GM18870 (cell line): ENCODE data around the gene SKIC2.
"Not testable (repeated sequence)": the region's sequence is repeated elsewhere in the genome, so short reads cannot be mapped to it uniquely, and the experiment has no call there.

Source experiments
- ATAC-seq: cut with Tn5 transposase; IDR thresholded peaks from one replicate; pipeline ENCODE4 v1.9.1; 2021; ENCODE audit warnings: moderate library complexity; ENCODE audit not compliant: unreplicated experiment

SKIC2 gene

DNA sequence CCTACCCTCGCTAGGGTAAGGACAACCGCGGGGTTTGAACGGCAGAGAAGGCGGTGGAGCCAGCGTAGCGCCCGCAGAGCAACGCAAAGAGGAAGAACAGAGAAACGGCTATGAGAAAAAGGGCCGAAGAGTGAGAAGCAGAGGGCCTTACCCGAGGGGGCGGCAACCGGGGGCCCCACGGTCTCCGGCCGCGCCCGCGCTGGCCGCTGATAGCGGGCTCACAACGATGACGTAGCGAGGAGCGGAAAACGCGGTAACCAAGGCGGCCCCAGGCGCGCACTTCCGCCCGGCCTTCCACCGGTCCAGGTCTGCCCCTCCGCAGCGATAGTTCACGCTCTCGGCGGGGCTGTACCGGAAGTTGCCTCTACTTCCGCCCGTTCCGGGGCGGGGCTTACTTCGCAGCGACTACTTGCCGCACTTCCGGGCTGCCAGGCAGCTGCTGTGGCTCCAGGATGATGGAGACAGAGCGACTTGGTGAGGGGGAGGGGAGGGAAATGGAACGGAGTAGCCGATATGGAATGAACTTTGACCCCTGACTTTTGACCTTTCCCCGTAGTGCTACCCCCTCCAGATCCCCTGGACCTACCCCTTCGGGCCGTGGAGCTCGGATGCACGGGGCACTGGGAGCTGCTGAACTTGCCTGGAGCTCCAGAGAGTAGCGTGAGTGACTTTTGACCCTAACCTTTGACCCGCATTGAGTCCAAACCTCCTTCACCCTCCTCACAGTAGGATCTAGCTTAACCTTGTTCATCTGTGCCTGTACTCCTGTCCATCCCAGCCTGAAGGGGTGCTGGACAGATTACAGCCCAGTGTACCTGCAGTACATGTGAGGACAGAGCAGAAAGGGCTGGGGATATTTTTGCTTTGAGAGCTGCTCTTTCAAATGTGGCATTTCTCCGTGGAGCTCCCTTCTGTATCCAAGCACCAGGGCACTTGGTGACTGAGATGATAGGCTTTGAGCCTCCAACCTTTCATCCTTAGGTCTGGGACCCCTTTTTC is at the start of gene SKIC2, which contains the start of gene NELFE:
Gene SKIC2, plus strand, starts transcription at position 435 of the 999 bp plus-strand sequence. Its CDS starts 18 bp downstream, at position 453.
Gene NELFE, minus strand, starts transcription at position 231 of the 999 bp plus-strand sequence. CDS start 525 bp downstream, outside the sequence.
- ATAC-seq: peak; percentile 79

DNA sequence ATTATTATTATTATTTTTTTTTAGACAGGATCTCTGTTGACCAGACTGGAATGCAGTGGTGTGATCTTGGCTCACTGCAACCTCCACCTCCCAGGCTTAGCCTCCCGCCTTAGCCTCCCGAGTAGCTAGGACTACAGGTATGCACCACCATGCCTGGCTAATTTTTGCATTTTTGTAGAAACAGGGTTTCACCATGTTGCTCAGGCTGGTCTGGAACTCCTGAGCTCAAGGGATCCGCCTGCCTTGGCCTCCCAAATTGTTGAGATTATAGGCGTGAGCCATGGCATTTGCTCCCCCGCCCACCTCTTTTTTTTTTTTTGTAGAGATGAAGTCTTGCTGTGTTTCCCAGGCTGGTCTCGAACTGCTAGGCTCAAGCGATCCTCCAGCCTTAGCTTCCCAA is 49.7 kb upstream of the SKIC2 start:
- ATAC-seq: not testable (repeated sequence)

DNA sequence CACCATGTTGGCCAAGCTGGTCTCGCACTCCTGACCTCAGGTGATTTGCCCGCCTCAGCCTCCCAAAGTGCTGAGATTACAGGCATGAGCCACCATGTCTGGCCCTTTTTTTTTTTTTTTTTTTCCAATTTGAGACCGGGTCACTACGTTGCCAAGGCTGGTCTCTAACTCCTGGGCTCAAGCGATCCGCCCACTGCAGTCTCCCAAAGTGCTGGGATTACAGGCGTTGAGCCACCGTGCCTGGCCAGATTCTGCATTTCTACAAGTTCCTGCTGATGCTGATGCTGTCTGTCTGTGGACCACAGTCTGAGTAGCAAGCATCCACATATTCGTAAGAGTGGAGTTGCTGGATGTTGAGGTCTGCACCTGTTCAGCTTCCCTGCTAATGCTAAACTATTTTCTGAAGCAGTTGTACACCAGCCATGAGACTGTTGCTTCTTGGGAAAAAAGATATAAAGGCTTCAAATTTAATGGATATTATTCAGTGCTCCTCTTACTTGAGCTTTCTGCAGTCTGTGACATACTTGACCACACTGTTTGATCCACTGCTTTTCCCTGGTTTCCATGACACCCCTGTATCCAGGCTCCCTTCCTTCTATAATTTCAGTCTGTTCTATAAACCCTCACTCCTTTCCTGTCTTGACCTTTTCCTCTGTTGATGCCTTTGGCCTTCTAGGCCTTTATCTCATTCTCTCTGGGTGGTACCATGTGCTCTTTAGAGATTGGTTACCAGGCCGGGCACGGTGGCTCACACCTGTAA is 47.0 kb upstream of the SKIC2 start:
- ATAC-seq: no peak

DNA sequence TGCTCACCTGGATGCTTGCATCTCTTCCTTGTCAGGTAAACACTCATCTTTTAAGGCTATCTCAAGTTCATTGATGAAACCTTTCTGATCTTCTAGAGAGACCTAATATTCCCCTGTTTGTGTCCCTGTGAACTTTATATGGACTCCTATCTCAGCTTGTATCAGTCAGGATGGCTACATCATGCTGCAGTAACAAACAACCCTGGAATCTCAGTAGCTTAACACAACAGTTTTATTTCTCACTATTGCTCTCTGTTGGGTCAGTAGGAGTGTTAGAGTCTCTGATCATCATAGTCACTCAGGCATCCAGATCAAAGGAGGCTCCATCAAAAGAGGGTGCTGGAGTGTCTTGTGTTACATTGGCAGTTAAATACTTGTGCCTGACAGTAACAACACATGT is 43.6 kb upstream of the SKIC2 start:
- ATAC-seq: no peak

DNA sequence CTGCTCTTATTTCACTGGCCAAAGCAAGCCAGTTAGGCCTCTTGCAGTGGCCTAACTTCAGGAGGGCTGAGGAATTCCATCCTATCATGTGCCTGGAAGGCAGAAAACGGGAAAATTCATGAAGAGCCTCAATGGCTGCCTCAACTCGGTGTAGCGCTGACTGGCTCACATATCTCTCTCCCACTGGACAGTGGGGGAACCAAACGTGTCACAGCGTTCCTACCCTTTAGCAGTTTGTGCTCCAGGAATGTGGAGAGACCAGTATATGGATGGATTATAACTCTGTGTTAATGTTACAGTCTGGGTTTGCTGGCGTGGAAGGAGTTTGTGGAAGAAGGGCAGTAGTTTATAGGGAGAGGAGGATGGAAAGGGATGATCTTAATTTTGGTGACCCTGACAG is 43.2 kb upstream of the SKIC2 start:
- no peak for ATAC-seq

DNA sequence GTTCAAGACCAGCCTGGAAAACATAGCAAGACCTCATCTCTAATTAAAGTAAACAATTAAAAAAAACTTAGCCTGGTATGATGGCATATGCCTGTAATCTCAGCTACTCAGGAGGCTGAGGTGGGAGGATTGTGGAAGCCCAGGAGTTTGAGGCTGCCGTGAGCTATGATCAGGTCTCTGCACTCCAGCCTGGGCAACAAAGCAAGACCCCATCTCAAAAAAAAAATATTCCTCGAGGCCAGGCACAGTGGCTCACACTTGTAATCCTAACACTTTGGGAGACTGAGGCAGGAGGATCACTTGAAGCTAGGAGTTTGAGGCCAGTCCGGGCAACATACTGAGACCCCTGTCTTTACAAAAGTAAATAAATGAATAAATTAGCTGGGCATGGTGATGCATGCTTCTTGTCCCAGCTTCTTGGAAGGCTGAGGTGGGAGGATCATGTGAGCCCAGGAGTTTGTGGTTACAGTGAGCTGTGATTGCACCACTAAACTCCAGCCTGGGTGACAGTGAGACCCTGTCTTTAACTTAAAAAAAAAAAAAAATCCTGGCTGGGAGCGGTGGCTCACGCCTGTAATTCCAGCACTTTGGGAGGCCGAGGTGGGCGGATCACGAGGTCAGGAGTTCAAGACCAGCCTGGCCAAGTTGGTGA is 40.8 kb upstream of the SKIC2 start:
- ATAC-seq: no peak

DNA sequence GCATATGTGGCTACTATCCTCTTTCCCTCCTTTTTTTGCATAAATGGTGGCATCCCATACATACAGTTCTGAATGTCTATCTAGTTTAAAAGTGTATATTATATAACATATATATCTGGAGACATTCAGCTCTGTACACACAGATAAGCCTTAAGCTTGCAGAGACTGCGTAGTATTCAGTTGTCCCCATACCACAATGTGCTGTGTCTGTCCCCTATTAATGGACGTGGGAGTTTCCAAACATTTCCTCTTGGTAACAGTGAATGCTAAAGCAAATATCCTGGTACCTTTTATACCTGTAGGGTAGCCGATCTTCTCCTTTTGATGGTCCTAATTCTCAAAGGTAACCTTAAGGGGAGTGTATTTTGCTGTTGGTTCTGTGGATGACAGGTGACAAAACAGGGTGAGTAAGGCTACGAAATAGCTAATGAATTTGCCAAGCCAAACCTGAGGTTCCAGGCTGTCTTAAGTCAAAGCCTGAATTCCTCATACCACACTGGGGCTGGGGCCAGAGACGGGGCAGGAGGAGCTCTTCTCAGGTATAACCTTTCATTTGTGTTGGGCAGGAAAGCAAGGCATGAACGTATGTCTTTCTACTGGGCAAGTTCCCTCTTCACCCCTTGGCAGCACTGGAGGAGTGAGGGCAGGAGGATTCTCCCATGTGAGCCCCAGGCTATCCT is 39.2 kb upstream of the SKIC2 start:
- no peak for ATAC-seq

DNA sequence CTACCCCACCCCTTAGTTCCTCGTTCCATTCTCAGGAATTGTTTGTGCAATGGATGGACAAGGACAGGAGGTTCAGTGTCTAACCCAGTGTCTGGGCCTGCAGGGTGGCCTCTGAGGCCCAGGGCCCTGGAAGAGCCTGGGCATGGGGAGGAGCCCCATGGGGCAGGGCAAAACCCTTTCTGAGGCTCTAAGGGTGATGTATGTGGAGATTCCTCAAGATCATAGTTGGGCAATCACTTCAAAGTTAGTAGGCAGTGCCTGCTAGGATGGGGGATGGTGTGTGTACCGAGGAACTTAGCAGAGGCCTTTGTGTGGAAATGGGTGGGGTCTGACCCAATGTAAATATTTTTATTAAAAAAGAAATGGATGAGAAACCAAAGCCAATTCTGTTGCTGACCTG is 38.2 kb upstream of the SKIC2 start:
- no peak for ATAC-seq

DNA sequence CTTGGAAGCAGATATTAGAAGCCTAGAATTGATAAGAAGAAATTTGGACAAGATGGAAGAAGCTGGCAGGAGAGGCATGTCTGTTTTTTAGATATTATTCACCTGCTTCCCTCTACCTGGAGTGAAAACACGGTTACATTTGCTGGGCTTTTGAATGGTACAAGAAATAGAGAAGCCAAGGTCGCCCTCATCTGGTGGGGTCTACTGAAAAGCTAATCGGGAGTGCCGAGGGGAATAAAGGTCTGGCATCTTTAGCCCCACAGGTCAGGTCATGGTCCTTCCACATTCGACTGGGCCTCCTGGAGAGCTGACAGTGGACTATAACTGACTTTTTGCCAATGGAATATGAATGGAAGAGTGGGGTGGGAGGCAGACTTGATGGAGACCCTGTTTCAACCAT is 36.0 kb upstream of the SKIC2 start:
- ATAC-seq: no peak

DNA sequence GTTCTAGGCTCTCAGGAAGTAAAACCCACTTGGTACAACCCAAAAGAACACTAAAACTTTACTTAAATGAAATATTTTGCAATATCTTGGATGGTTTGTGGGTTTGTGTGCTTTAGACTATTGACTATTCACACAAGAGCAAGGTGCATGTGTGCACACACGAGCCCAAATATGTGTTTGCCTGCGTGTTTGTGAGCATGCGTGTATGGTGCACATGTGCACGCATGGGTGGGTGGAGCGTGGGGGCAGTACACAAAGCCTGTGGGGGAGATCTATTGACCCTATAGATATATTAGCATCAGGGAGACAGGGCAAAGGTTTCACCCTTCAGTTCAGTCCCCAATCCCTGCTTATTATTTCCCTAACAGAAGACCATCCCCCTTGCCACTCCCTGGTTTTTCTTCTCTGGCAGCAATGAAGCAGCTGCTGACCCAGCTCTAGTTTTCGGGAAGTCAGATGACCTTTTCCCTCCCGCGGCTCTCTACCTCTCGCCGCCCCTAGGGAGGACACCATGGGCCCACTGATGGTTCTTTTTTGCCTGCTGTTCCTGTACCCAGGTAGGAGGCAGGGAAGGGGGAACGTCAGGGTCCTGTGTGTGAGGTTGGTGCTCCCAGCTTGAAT is 31.6 kb upstream of the SKIC2 start, which contains the start of gene C2:
Gene C2, plus strand, starts transcription at position 476 of the 621 bp plus-strand sequence. Its CDS starts 36 bp downstream, at position 512.
- ATAC-seq: no peak

DNA sequence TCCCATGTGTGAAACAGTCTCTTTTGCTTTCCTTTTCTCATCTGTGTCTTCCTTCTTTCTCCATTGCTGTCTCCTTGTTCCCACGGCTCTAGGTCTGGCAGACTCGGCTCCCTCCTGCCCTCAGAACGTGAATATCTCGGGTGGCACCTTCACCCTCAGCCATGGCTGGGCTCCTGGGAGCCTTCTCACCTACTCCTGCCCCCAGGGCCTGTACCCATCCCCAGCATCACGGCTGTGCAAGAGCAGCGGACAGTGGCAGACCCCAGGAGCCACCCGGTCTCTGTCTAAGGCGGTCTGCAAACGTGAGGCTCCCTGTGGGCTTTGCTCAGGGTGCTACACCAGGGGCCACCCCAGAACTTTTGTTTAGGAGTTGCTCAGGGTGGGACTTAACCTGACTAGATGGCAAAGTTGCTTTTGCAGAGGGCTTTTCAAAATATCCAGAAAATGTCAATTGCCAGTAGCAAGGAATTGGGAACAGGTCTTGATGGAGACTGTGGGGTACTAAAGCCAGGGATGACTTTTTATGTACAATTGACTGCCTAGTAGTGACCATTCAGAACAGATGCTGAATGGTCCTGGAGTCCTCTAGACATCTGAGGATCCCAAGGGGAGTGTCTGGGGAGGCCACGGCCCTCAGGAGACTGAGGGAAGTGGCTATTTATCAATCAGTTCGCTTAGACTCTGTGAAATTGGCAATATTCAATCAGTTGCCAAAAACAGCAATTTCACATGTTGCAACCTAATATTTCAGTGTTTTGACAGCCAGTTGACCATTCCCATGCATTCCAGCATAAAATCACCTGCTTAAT is 30.9 kb upstream of the SKIC2 start:
- no peak for ATAC-seq

DNA sequence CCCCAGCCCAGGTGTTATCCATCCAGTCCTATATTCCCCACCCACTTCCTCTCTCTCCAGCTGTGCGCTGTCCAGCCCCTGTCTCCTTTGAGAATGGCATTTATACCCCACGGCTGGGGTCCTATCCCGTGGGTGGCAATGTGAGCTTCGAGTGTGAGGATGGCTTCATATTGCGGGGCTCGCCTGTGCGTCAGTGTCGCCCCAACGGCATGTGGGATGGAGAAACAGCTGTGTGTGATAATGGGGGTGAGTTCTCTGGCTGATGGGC is 30.4 kb upstream of the SKIC2 start:
- ATAC-seq: no peak

DNA sequence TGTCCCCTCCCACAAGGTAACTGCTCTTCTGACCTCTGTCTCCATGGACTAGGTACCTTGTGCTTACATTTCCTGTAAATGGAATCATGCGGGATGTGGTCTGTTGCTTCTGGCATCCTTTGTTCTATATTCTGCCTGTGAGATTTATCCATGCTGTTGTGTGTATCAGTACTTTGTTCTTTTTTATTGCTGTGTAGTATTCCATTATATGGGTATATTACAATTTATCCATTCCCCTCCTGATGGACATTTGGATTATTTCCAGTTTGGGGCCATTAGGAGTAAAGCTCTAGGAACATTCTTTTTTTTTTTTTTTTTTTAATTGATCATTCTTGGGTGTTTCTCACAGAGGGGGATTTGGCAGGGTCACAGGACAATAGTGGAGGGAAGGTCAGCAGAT is 28.0 kb upstream of the SKIC2 start:
- ATAC-seq: no peak

DNA sequence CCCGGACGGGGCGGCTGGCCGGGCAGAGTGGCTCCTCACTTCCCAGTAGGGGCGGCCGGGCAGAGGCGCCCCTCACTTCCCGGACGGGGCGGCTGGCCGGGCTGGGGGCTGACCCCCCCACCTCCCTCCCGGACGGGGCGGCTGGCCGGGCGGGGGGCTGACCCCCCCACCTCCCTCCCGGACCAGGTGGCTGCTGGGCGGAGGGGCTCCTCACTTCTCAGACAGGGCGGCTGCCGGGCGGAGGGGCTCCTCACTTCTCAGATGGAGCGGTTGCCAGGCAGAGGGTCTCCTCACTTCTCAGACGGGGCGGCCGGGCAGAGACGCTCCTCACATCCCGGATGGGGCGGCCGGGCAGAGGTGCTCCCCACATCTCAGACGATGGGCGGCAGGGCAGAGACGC is 26.8 kb upstream of the SKIC2 start:
- not testable (repeated sequence) for ATAC-seq

DNA sequence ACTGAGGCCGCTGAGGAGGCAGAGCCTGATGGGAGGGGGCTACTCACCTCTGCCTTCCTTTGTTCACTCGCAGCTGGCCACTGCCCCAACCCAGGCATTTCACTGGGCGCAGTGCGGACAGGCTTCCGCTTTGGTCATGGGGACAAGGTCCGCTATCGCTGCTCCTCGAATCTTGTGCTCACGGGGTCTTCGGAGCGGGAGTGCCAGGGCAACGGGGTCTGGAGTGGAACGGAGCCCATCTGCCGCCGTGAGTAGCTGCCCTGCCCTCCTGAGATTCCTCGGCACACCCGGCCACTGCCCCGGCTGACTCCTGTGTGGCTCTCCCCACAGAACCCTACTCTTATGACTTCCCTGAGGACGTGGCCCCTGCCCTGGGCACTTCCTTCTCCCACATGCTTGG is 25.4 kb upstream of the SKIC2 start:
- ATAC-seq: no peak

DNA sequence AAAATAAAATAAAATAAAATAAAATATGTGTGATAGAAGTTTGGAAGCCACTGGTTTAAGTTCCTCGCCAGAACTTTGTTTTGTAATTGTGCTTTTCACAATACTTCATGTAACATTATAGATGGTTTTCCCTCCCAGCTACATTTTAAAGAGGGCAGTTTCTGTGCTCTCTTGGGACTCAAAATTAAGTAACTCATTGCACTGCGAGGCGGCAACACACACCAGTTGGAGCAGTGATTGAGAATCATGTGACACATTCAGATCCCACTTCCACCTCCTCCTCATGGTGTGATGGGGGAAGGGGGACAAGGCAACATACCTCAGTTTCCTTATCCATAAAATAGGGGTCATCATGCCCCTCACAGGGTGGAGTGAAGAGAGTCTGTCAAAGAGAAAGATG is 24.0 kb upstream of the SKIC2 start:
- ATAC-seq: no peak

DNA sequence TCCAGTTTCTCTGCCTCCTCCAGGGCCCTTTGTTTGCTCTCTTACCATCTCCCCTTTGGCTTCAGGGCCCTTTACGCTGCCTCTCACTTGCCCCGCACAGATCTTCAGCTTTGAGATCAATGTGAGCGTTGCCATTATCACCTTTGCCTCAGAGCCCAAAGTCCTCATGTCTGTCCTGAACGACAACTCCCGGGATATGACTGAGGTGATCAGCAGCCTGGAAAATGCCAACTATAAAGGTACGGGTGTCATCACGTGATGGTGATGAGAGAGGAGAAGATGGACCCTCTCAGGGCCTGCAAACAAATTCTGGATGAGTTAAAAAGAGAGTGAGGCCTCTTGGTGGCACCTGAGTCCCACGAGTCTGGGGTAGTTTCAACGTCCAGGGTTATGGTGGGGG is 23.2 kb upstream of the SKIC2 start:
- ATAC-seq: no peak

DNA sequence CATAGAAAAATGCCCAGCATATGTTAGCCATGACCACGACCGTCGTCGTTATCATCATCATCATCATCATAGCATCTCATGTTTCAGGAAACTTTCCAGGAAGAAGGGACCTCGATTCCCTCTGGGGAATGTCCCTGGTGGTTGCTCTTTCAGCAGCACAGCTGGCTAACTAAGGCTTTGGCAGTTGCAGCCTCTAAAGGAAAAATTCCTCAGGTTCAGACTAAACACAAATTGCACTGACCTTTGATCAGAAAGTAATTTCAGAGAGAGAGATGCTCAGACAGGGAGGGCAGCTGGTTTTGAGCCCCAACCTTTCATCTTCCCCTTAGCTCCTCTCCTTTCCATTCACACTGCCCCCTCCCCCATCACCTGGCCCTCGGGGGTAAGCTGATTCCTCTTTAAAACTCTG is 18.7 kb upstream of the SKIC2 start:
- no peak for ATAC-seq

DNA sequence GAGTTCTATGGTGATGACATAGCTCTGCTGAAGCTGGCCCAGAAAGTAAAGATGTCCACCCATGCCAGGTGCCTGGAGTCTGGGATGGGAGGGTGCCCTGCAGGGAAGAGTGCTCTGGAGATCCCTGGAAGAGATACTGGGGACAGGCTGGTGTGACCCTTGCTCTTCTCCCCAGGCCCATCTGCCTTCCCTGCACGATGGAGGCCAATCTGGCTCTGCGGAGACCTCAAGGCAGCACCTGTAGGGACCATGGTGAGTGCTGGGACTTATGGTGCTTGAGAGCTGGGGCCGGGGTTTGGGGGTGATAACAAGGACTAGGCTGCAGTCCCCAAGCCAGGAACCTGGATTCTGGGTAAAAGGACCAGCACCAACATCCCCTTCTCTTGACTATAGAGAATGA is 15.2 kb upstream of the SKIC2 start:
- no peak for ATAC-seq

DNA sequence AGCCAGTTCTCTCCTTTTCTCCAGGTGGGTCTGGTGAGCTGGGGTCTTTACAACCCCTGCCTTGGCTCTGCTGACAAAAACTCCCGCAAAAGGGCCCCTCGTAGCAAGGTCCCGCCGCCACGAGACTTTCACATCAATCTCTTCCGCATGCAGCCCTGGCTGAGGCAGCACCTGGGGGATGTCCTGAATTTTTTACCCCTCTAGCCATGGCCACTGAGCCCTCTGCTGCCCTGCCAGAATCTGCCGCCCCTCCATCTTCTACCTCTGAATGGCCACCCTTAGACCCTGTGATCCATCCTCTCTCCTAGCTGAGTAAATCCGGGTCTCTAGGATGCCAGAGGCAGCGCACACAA is 13.8 kb upstream of the SKIC2 start:
- no peak for ATAC-seq
